ENCODE measurements around the gene EPB41L2.
A peak's percentile ranks its signal among the peaks of the same experiment; 100 is the strongest.

DNA sequence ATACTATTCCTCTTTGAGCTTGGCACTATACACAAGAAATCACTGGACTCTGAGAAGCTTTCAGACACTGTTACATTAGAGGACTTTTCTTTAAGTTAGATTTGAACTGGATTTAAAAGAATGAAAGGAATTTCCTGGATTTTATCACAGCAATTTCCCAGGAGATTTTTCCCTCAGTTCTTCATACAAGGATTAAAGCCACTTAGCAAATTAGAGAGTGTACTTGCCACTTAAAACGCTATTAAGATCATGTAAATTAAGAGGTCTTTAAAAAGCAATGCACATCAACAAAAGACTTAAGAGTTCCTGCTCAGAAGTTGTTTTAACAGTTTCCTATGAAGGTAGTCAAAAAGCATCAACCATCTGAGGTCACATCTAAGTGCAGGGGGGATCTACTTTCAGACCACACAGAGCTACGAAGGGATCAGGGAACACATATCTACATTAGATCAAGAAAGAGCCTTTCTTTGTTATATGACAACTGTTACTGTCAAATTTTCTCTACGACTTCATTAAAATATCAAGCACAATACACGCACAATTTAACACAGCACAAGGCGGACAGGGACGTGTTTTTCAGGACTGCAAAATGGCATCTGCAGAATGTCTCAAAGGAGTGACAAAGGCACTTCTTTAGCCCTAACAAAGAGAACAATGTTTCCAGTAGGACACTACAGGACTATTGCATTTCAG, 65.8 kb downstream of the EPB41L2 start:
- TF ChIP-seq, protein P1, sequence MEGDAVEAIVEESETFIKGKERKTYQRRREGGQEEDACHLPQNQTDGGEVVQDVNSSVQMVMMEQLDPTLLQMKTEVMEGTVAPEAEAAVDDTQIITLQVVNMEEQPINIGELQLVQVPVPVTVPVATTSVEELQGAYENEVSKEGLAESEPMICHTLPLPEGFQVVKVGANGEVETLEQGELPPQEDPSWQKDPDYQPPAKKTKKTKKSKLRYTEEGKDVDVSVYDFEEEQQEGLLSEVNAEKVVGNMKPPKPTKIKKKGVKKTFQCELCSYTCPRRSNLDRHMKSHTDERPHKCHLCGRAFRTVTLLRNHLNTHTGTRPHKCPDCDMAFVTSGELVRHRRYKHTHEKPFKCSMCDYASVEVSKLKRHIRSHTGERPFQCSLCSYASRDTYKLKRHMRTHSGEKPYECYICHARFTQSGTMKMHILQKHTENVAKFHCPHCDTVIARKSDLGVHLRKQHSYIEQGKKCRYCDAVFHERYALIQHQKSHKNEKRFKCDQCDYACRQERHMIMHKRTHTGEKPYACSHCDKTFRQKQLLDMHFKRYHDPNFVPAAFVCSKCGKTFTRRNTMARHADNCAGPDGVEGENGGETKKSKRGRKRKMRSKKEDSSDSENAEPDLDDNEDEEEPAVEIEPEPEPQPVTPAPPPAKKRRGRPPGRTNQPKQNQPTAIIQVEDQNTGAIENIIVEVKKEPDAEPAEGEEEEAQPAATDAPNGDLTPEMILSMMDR (IDR thresholded peaks at IDR 0.05) = no peak
- TF ChIP-seq EZH2 (IDR thresholded peaks at IDR 0.05) (no peak), EZH2phosphoT487 (IDR thresholded peaks at IDR 0.05) (peak; percentile 72)
